CD1c-positive myeloid dendritic cell (primary cell): Measurements from ENCODE around the gene APOBEC3H.
A peak's percentile ranks its signal among the peaks of the same experiment; 100 is the strongest.

ENCODE experiments used
- DNase-seq: peaks from one replicate; pipeline ENCODE4 v3.0.0-alpha.2; 2016; ENCODE audit errors: extremely low spot score

Gene APOBEC3H

DNA sequence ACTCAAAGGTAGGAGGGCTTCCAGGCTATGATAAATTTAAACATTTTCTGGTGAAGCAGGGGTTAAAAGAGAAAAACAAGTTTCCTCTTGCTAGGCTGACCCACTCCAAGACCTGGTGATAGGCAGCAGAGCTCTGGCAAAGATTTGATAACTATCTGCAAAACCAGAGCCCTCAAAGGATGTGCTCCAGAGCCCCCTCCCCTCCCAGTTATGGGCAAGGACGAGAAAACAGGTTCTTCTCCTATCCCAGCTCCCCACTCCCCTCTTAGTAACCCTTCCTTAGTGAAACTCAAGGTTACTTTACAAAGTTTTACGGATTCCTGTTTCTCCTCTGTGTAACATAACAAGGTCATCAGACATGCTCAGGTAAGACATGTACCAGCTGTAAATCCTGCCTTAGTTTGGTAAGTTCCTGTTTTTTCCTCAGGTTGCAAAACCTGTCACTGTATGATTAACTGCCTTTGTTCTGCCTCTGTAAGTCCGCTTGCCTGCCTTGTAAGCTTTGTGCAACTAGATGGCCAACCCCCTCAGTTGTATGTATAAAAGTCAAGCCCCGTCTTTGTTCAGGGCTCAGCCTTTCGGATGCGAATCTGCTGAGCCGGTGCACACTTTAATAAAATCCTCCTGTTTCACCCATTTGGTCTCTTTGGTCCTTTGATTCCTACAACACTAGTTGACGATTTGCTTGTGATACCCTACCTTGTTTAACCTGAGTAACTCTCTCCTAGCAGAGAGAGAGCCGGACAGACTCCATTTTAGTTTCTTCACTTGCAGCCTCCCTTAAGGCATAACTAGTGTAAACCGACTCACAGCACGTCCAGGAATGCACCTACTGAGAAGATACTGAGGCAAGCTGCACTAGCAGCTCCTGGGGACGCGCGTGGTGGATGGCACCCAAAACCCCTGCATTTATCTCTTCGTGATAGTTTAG is 13.9 kb downstream of the APOBEC3H start:
- no peak for DNase-seq

DNA sequence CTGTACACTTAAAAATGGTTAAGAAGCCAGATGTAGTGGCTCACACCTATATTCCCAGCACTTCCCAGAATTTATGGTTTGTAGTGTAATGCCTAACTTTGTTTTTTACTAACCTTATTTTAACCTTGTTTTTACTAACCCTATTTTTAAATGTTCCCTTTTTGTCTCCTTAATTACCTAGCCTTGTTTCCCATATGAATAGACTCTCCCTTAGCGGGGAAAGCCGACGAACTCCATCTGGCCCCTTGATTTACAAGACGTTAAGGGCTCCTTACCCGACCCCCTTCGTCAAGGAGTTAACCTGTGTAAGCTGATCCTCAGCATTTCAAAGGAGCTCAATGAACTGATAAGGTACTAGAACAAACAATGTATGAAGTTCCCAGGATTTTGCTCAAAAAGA is 17.1 kb downstream of the APOBEC3H start:
- no peak for DNase-seq

DNA sequence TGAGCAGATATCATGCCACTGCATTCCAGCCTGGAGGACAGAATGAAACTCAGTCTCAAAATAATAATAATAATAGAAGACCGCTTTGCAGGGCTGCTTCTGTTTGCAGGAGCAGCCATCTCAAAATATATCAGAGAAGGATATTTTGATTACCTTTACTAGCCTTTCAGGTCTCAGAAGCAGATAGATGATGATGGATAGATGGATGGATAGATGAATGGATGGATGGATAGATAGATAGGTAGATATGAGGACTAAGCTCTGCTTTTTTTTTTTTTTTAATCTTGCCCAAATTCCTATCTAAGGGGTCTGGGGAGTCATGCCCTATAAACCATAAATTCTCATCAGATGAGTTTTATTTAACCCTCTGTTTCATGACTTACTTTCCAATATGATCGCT is 18.5 kb downstream of the APOBEC3H start:
- no peak for DNase-seq

DNA sequence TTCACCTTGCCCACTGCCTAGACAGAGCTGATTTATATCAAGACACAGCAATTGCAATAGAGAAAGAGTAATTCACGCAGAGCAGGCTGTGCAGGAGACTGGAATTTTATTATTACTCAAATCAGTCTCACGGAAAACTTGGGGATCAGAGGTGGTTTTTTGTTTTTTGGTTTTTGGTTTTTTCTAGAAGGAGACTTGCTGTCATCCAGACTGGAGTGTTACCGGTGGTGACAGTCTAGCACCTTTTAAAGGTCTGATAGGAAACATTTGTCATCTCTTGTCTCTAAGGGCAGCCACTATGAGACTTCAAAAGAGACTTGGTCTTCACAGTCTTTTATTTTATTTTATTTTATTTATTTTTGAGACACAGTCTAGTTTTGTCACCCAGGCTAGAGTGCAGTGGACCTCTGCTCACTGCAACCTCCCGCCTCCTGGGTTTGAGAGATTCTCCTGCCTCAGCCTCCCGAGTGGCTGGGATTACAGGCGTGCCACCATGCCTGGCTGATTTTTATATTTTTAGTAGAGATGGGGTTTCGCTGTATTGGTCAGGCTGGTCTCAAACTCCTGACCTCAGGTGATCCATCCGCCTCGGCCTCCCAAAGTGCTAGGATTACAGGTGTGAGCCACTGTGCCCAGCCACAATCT is 19.1 kb downstream of the APOBEC3H start:
- DNase-seq = no peak

DNA sequence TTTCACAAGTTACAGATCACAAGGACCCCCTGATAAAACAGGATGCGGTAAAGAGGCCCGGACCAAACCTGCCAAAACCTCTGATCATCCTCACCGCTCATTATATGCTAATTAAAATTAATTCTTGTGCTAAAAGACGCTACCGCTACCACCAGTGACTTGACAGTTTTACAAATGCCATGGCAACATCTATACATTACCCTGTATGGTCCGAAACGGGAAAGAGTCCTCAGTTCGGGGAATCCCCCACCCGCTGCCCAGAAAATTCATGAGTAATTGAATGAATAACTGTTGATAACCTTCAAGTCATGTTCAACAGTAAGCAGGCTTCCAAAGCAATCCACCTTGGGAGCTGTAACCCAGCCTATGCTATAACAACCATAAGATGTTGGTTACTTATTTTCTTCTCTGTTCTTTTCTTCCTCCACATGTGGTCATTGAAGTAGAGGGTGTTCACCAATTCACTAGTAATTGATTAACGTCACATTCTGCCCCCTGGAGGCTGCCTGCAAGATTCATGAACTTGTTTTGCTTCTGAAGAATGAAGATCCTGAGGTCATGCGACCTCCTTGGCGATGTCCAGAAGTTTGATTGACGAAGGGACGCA is 20.6 kb downstream of the APOBEC3H start:
- DNase-seq = peak; percentile 68

DNA sequence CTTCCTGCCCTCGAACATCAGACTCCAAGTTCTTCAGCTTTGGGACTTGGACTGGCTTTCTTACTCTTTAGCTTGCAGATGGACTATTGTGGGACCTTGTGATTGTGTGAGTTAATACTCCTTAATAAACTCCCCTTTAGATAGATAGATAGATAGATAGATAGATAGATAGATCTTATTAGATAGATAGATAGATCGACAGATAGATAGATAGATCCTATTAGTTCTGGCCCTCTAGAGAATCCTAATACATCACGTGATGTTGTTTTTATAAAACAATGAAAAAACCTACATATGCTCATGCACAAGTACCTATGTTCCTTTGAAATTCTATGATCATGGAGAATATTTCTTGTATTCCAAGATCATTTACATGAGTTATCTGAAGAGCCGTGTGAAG is 23.9 kb downstream of the APOBEC3H start:
- no peak for DNase-seq

DNA sequence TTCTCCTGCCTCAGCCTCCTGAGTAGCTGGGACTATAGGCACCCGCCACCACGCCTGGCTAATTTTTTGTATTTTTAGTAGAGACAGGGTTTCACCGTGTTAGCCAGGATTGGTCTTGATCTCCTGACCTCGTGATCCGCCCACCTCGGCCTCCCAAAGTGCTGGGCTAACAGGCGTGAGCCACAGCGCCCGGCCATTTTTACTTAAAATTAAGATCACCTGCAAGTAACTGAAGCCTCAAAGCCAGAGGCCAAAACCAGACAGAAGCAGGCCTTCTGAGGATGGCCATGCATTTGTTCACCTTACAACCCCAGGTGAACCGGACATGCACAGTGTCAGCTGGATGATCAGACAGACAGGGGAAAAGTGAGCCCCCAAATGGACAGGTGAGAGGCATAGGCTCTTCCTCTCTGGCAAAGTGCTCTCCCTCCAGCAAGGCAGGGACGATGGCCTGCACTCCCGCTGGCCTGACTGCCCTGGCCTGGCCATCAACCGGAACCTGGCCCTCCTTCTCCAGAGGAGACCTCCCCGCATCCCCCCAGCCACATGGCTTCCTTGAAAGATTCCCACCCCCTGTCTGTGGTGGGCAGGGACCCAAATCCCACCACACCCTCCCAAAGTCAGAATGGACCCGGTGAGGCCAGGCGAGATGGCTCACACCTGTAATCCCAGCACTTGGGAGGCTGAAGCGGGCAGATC is 25.9 kb downstream of the APOBEC3H start:
- DNase-seq = no peak

DNA sequence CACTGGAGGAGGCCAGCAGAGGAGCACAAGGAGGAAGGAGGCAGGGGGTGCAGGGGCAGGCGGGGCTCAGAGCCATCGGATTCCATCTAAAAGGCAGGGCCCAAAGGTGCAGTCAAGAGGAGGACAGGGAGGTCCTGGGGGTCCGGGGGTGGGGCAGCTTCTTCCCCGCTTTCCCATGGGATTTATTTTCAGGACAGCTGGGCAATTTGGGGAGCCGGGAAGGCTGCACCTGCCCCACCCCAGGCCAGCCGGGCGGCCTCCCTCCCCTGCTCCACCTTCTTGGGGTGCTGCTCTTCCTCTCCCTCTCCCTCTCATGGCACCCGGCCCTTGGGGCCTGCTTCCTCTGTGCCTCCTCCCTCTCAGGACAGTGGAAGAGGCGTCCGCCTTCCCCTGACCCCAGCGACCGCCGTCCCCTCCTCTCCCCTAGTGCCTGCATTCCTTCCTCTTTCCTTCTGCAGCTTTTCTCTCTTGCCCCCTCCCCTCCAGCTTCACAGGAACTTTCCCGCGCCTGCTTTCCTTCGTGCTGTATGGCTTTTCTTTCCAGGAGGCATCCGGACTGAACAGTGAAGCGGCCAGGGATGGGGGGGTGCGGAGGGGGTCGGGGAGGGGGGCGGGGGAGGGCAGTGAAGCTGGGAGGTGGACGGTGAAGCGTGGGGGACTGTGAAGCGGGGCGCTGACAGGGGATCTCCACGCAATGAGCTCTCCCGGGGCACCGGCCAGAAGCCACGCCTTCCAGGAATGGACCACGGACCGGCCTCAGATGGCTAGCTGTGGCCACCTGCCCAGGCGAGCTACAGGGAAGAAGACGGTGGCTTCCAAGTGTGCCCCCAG is 26.9 kb downstream of the APOBEC3H start:
- peak; percentile 20 for DNase-seq

DNA sequence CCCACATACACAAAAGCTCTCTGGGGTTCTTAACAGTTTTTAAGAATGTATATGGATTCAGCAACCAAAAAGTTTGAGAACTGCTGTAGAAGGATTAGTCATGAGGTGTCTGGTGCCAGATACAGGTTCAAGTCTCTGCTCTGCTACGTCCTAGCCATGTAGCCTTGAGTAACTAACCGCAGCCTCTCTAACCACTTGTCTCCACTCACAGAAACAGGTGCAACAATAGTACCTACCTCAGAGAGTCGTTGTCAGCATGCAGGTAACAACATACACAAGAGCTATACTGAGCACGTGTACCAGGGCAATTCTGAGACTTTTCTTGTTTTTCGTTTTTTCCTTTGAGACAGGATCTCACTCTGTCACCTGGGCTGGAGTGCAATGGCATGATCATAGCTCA is 28.6 kb downstream of the APOBEC3H start:
- no peak for DNase-seq

DNA sequence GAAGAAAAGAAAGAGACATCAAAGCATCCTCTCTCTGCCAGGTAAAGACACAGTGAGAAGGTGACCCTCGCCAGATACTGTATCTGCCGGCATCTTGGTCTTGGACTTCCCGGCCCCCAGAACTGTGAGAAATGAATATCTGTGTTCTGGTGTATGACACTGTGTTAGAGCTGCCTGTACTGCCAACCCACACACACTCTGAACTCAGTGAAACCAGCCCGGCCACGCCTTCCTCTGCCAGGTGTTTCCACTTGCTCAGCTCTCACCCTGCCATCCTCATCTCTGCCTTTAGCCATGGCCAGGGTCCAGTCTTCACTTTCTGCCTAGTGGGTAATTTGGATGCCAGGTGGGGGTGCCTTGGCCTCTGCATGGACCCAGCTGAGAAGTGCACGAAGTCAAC is 31.5 kb downstream of the APOBEC3H start:
- DNase-seq = no peak

DNA sequence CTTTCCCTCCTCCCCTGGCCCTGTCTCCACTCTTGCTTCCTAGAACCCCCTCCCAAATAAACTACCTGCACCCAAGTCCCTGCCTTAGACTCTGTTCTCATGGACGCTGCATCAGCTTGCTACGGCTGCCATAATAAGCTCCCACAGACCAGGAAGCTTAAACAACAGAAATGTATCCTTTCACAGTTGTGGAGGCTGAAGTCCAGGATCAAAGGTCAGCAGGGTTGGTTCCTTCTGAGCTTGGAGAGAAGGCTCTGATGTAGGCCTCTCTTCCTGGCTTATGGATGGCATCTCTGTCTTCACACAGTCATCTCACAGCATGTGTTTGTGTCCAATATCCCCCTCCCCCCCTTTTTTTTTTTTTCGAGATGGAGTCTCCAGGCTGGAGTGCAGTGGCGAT is 32.0 kb downstream of the APOBEC3H start:
- no peak for DNase-seq

DNA sequence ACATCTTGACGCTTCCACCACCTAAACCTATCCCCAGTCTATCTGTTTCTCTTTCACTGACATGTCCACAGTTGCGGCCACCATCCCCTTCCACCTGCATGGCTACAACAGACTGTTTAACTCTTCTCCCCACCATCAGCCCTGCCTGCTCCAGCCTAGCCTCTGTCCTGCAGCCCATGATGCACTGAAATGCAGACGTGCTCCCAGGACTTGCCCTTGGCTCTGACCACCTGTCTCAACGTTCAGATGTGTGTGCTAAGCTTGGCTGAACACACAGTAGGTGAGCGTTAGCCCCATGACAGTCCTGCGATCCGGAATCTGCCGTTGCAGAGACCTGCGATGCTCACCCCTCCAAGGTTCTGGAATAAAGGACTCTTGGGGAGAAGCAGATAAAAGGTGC is 32.7 kb downstream of the APOBEC3H start:
- DNase-seq = no peak

DNA sequence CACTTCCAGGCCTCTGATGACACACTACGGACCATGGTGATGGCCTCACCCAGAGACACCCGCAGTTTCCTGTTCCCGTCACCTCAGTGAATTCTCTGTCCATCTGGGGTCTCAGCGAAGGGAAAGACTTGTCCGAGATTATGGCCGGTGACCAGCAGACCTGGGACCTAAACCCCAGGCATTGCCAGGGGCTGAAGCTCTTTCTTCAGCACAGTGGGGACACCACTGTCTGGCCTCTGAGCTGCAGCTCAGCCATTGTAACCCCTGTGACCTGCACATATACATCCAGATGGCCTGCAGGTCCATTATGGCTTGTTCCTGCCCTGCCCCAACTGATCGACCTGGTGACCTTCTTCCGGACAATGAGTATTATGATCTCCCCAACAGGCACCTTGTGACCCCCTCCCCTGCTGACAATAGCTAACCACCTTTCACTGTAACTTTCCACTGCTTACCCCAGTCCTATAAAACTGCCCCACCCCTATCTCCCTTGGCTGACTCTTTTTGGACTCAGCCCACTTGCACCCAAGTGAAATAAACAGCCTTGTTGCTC is 33.2 kb downstream of the APOBEC3H start:
- no peak for DNase-seq

DNA sequence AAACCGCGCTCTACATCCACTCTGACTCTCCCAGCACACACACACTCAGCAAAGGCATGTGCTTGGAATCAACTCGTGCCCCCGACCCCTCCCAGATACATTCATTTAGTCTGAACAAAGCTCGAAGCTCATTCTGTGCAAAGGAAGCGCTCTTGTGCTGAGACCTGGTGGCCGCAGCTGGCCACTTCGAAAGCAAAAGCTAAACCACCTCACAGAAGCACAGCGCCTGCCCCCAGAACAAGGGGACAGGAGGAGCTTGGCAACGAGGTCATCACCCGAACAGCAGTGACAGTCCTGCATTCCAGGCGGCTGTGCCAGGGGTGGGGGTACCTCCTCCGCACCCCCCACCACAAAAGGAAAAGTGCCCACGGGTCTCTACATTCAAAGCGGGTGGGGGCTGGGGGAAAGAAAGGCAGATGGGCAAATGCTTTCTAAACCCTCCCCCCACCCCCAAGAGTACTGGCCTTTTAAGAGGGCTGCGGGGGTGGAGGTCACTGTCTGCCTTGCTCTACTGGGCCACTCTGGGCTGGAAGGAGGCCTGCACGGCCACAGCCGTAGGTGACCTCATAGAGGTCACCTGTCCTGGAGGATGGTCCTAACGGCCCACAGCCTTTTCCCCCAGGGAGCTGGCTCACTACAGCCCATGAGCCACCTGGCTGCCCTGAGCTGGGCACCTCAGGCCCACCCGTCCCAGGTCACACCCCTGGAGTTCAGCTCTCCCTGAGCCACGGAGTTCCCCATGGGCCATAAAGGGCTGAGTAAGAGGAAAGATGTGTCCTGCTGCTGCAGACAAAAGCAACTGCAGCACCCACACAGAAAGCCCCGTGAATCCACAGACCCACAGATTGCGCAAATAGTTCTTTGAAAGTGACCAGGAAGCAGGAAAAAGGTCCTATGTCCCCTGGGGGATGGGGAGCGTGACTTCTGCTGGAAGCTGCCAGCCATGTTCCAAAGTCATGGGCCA is 34.1 kb downstream of the APOBEC3H start:
- DNase-seq = peak; percentile 82

DNA sequence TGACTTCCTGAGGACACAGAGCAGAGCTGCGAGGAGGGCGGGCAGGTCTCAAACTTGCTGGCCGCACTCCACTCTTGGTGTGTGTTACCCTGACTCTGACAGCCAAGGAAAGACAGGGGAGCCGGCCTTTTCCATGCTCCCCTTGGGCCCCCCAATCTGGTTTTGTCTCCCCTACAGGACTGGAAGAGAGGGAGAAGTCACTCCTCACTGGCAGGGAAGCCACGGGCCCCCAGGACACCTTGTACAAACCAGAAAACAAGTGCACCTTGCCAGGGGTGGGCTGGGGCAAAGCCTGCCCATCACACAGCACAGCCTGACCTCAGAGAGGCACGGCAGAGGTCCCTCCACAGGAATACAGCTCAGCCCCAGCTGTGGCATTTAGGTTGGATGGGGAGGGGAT is 35.2 kb downstream of the APOBEC3H start:
- no peak for DNase-seq

DNA sequence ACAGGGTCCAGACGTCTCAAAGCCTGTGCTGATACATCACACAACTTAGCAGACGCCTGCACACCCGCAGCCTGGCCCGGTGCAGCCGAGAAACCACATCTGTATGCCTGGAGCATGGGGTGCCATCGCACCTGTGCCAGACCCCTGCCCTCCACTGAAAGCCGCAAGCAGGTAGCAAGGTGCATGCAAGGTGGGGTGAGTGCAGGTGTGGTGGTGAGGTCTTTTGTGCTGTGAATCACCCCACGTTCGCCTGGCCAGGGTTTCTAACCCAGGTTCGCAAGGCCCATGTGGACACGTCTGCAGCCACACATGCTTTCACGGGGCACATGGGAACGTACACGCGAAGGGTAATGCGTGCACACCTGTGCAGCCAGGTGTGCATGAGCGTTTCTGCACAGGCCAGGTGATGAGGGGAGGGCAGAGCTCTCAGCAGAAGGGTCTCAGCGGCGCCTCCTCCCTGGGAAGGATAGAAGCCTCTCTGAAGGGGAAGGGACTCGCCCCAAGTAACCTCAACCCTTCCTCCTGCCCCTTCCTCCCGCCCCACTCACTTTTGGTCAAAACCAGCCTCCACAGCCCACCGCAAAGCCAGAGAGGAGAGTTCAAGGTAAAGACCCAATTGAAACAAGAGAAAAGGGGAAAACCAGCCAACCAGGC is 36.0 kb downstream of the APOBEC3H start:
- DNase-seq = no peak

DNA sequence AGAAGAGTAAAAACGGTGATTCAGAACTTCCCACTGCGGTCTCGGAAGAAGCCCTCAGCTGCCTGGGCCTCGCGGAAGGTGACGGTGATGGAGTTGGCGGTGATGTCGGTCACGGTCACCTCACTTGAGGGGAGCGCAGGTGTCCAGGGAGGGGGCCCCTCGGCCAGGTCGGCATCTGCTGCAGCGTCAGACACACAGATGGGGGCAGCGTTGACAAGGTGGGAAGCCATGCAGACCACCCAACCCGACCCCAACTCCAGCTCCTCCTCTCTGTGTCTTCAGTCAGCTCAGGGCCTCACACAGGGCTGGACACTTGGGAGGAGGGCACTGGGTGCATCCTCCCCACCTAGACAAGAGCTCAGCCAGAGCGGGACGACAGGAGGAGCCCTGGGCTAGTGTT is 36.8 kb downstream of the APOBEC3H start:
- DNase-seq = no peak

DNA sequence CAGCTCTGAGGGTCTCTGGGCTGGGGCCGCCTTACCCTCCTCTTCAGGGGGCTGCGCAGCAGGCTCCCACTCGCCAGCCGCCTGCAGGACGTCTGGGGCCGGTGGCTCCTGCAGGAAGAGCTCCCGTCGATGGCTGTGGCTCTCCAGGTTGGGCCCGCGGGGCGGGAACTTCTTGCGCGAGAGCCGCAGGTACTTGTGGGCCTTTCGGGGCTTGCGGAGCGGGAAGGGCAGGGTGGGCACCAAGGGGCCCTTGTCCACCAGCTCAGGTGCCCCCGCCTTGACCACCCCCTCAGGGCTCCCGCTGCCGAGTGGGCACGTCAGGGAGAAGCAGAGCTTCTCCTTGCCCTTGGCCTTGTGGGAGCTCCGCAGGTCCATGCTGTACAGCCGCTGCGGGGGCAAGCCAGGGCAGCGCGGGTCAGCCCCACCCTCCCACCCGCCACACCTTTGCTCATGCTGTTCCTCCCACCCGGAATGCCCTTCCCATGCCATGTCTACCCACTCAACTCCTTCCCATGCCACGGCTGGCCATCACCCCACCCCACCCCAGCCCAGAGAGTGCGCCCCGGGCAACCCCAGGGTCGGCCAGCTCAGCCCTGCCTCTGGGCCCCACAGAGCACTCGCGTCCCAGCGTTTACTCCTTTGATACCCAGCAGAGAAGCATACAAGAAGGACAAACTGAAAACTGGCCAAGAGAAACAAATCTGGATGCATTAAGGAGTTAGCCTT is 37.5 kb downstream of the APOBEC3H start:
- DNase-seq = no peak
